ENCODE results near the gene TENM3. TPM values are rescaled to one million over a fixed set of nuclear protein-coding genes. Genes with fewer than 3 reads are reported as not detected.

TENM3 gene
- total and polyA plus RNA-seq, 10 of the 15 experiments (the other 5 are each of a cell fraction or from before 2014, with no cell fraction given) = 0.01 to 1.7 (median 0.08) TPM; not detected in 2

DNA sequence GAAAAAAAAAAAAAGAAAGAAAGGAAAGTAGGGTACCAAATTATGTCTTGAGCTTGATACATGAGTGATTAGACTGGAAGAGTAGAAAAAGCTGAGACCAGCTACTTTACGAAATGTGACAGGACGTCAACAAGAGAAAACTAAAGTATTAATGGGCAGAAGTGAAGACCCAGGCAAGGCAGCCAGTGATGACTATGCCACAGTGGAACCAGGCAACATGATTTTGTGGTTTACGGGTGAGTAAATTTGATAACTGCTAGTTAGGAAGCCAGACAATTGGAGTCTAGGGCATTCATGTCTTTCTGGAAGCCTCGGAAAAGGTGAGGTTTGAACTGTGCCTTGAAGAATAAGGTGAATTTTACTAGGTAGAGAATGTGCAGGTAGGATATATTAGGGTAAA lies 326.4 kb downstream of the TENM3 start (continued):
- TF ChIP-seq RB1 (IDR thresholded peaks at IDR 0.05; ENCODE audit: borderline replicate concordance) = no peak
- TF ChIP-seq MEF2A (IDR thresholded peaks at IDR 0.05; ENCODE audit: insufficient read depth, low read depth, low read length) = no peak
- TF ChIP-seq HDGF (IDR thresholded peaks at IDR 0.05) = no peak

DNA sequence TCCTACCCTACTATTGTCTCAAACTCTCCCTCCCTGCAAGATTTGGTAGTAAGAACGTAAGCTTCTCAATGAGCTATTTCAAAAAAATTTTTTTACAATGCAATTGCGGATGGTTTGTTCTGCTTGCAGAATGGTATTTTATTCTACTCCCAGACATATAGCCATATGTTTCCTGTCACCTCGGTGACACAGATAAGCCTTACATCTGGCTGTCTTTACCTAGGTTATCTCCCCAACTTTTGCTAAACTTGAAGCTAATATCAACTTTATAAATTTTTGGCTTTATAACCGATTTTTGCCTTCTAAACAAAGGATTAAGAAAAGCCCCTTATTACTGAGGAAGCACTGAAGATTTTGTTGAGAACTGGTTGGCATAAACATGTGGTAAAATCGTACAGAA lies 331.5 kb downstream of the TENM3 start:
- RAD21 ChIA-PET (ENCODE audit: unreplicated experiment) = no interaction called here
- no peak for TF ChIP-seq KLF5 (IDR thresholded peaks at IDR 0.05; ENCODE audit: partially characterized antibody)
- SMC1A ChIA-PET (ENCODE audit: uncharacterized antibody, unreplicated experiment) = interaction anchor here (0.9 to 1.4 kb wide), 2 partner anchors 42 to 80 kb away, joined by 3 to 4 read pairs; no protein-coding TSS in a partner anchor
- CTCF ChIA-PET = no interaction called here
- Histone ChIP-seq H2AFZ (ENCODE audit: control insufficient read depth, low read depth, low read length) (no peak overlapping the region), H3K27me3 (replicated peaks in 1 of 2; ENCODE audit: control insufficient read depth in 2 of 2, insufficient read depth in 2 of 2, low read length in 1 of 2) (no peaks in the 10 kb centered on the region), H3K79me2 (ENCODE audit: control insufficient read depth, insufficient read depth, low read length) (no peaks in the 10 kb centered on the region), H4K20me1 (ENCODE audit: control insufficient read depth, insufficient read depth) (no peaks in the 10 kb centered on the region), H3K9ac (ENCODE audit: control insufficient read depth, insufficient read depth, low read length) (no peak overlapping the region), H3K4me2 (ENCODE audit: control insufficient read depth, insufficient read depth) (no peak overlapping the region), H3K9me3 (replicated peaks; ENCODE audit: control insufficient read depth, insufficient read depth, low read length) (no peaks in the 10 kb centered on the region), H3K27ac (ENCODE audit: control insufficient read depth, insufficient read depth) (no peak overlapping the region), H3K4me3 (no peak overlapping the region), H3K4me1 (ENCODE audit: control insufficient read depth, insufficient read depth, low read length) (no peaks in the 10 kb centered on the region), H3K36me3 (ENCODE audit: control insufficient read depth in 2 of 2, insufficient read depth in 2 of 2, low read length in 1 of 2) (no peaks in the 10 kb centered on the region)
- ATAC-seq (no peak), DNase-seq (ENCODE audit: low read depth, low spot score) (no peak), FAIRE-seq (no peak)
- POLR2A ChIA-PET = no interaction called here
- no TSS peak for BruUV-seq (replicated peaks)
- intact Hi-C loops (cut with micrococcal nuclease; ENCODE audit: unreplicated experiment) (no loop called here), in situ Hi-C loops (cut with MboI) (no loop called here)
- WGBS (ENCODE audit: insufficient coverage, insufficient replicate concordance, low lambda C conversion rate, missing lambda C conversion rate) = 20% methylated on average over 5 of the region's 5 CpGs

DNA sequence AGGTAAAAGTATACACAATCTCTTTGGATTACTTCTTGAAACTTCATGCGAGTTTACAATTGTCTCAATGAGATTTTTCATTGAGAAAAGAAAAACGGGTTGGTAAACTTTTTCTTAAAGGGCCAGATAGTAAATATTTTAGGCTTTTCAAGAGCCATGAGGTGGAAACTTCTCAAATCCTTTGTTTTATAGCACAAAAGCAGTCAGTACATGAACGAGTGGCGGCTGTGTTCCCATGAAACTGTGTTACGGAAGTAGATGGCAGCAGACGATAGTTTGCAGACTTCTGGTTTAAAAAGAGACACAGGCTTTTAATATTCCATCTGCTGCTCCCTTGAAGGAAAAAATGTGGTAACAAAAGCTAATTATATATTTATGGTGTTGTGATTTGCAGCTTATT lies 332.0 kb downstream of the TENM3 start:
- H3K9ac ChIP-seq (ENCODE audit: control insufficient read depth, insufficient read depth, low read length) = no peak overlapping the region
- H2AFZ ChIP-seq (ENCODE audit: control insufficient read depth, low read depth, low read length) = no peak overlapping the region
- H3K4me3 ChIP-seq = no peak overlapping the region
- intact Hi-C loops (cut with micrococcal nuclease; ENCODE audit: unreplicated experiment) = no loop called here
- RAD21 ChIA-PET (ENCODE audit: unreplicated experiment) = no interaction called here
- WGBS (ENCODE audit: insufficient coverage, insufficient replicate concordance, low lambda C conversion rate, missing lambda C conversion rate) = 41% methylated on average over 6 of the region's 6 CpGs
- no peaks in the 10 kb centered on the region for H3K79me2 ChIP-seq (ENCODE audit: control insufficient read depth, insufficient read depth, low read length)
- POLR2A ChIA-PET = no interaction called here
- CTCF ChIA-PET = no interaction called here
- no peak overlapping the region for H3K27ac ChIP-seq (ENCODE audit: control insufficient read depth, insufficient read depth)
- no peaks in the 10 kb centered on the region for H3K27me3 ChIP-seq (replicated peaks in 1 of 2; ENCODE audit: control insufficient read depth in 2 of 2, insufficient read depth in 2 of 2, low read length in 1 of 2)
- H4K20me1 ChIP-seq (ENCODE audit: control insufficient read depth, insufficient read depth) = no peaks in the 10 kb centered on the region
- H3K4me1 ChIP-seq (ENCODE audit: control insufficient read depth, insufficient read depth, low read length) = no peaks in the 10 kb centered on the region
- SMC1A ChIA-PET (ENCODE audit: uncharacterized antibody, unreplicated experiment) = interaction anchor here (0.9 kb wide), 1 partner anchor 80 kb away, joined by 3 read pairs; no protein-coding TSS in a partner anchor
- DNase-seq (ENCODE audit: low read depth, low spot score) = no peak
- no TSS peak for BruUV-seq (replicated peaks)
- no peaks in the 10 kb centered on the region for H3K36me3 ChIP-seq (ENCODE audit: control insufficient read depth in 2 of 2, insufficient read depth in 2 of 2, low read length in 1 of 2)
- FAIRE-seq = no peak
- in situ Hi-C loops (cut with MboI) = no loop called here
- no peaks in the 10 kb centered on the region for H3K9me3 ChIP-seq (replicated peaks; ENCODE audit: control insufficient read depth, insufficient read depth, low read length)
- H3K4me2 ChIP-seq (ENCODE audit: control insufficient read depth, insufficient read depth) = no peak overlapping the region
- no peak for ATAC-seq
- TF ChIP-seq, protein P1, sequence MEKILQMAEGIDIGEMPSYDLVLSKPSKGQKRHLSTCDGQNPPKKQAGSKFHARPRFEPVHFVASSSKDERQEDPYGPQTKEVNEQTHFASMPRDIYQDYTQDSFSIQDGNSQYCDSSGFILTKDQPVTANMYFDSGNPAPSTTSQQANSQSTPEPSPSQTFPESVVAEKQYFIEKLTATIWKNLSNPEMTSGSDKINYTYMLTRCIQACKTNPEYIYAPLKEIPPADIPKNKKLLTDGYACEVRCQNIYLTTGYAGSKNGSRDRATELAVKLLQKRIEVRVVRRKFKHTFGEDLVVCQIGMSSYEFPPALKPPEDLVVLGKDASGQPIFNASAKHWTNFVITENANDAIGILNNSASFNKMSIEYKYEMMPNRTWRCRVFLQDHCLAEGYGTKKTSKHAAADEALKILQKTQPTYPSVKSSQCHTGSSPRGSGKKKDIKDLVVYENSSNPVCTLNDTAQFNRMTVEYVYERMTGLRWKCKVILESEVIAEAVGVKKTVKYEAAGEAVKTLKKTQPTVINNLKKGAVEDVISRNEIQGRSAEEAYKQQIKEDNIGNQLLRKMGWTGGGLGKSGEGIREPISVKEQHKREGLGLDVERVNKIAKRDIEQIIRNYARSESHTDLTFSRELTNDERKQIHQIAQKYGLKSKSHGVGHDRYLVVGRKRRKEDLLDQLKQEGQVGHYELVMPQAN (conservative IDR thresholded peaks at IDR 0.05) = no peak
- TF ChIP-seq CHD2 (IDR thresholded peaks at IDR 0.05; ENCODE audit: borderline replicate concordance, low read depth, low read length) (no peak), SUZ12 (IDR thresholded peaks at IDR 0.05; ENCODE audit: unreplicated experiment) (no peak), MTA2 (IDR thresholded peaks at IDR 0.05; ENCODE audit: low read depth) (no peak), IKZF2 (IDR thresholded peaks at IDR 0.05) (no peak), GABPA (IDR thresholded peaks at IDR 0.05; ENCODE audit: low read depth) (no peak), CBX3 (IDR thresholded peaks at IDR 0.05; ENCODE audit: borderline replicate concordance, low read depth) (no peak)
- TF ChIP-seq, protein P2, sequence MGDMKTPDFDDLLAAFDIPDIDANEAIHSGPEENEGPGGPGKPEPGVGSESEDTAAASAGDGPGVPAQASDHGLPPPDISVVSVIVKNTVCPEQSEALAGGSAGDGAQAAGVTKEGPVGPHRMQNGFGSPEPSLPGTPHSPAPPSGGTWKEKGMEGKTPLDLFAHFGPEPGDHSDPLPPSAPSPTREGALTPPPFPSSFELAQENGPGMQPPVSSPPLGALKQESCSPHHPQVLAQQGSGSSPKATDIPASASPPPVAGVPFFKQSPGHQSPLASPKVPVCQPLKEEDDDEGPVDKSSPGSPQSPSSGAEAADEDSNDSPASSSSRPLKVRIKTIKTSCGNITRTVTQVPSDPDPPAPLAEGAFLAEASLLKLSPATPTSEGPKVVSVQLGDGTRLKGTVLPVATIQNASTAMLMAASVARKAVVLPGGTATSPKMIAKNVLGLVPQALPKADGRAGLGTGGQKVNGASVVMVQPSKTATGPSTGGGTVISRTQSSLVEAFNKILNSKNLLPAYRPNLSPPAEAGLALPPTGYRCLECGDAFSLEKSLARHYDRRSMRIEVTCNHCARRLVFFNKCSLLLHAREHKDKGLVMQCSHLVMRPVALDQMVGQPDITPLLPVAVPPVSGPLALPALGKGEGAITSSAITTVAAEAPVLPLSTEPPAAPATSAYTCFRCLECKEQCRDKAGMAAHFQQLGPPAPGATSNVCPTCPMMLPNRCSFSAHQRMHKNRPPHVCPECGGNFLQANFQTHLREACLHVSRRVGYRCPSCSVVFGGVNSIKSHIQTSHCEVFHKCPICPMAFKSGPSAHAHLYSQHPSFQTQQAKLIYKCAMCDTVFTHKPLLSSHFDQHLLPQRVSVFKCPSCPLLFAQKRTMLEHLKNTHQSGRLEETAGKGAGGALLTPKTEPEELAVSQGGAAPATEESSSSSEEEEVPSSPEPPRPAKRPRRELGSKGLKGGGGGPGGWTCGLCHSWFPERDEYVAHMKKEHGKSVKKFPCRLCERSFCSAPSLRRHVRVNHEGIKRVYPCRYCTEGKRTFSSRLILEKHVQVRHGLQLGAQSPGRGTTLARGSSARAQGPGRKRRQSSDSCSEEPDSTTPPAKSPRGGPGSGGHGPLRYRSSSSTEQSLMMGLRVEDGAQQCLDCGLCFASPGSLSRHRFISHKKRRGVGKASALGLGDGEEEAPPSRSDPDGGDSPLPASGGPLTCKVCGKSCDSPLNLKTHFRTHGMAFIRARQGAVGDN (IDR thresholded peaks at IDR 0.05) = no peak

All from GM12878 (cell line).